ENCODE measurements around the gene DET1.
"Not testable (repeated sequence)": the region's sequence is repeated elsewhere in the genome, so short reads cannot be mapped to it uniquely, and the experiment has no call there.

DET1 gene

GRCh38 chr15:88539441-88539840 is 7.0 kb downstream of the DET1 start:
- no peak for FAIRE-seq

- no peak for FAIRE-seq
Observed at GRCh38 chr15:88538972-88539371, 7.5 kb downstream of the DET1 start.

- FAIRE-seq, result no peak
Observed at GRCh38 chr15:88537591-88538317, 8.7 kb downstream of the DET1 start.

- FAIRE-seq, result no peak
Observed at GRCh38 chr15:88535607-88536313, 10.7 kb downstream of the DET1 start.

GRCh38 chr15:88535100-88535499 is 11.4 kb downstream of the DET1 start:
- no peak for FAIRE-seq

- no peak for FAIRE-seq
Observed at GRCh38 chr15:88533376-88533775, 13.1 kb downstream of the DET1 start.

GRCh38 chr15:88529021-88529630 is 17.4 kb downstream of the DET1 start:
- no peak for FAIRE-seq

GRCh38 chr15:88526247-88526879 is 20.1 kb downstream of the DET1 start:
- no peak for FAIRE-seq

- FAIRE-seq, result no peak
Observed at GRCh38 chr15:88525418-88525817, 21.1 kb downstream of the DET1 start.

GRCh38 chr15:88524094-88524493 is 22.4 kb downstream of the DET1 start:
- FAIRE-seq, result not testable (repeated sequence)

GRCh38 chr15:88518903-88519302 is 27.6 kb downstream of the DET1 start:
- FAIRE-seq, result no peak

GRCh38 chr15:88513195-88513594 is 33.3 kb downstream of the DET1 start:
- FAIRE-seq, result no peak

GRCh38 chr15:88512601-88513000 is 33.9 kb downstream of the DET1 start:
- FAIRE-seq, result no peak

- no peak for FAIRE-seq
Observed at GRCh38 chr15:88512078-88512477, 34.4 kb downstream of the DET1 start.

- FAIRE-seq, result no peak
Observed at GRCh38 chr15:88511161-88511560, 35.3 kb downstream of the DET1 start.

- no peak for FAIRE-seq
Observed at GRCh38 chr15:88509964-88510363, 36.5 kb downstream of the DET1 start.

- no peak for FAIRE-seq
Observed at GRCh38 chr15:88509321-88509720, 37.2 kb downstream of the DET1 start.

GRCh38 chr15:88506628-88507027 is 39.9 kb downstream of the DET1 start:
- FAIRE-seq, result no peak

- FAIRE-seq, result no peak
Observed at GRCh38 chr15:88505721-88506120, 40.8 kb downstream of the DET1 start.

- no peak for FAIRE-seq
Observed at GRCh38 chr15:88504445-88504844, 42.0 kb downstream of the DET1 start.

- FAIRE-seq, result no peak
Observed at GRCh38 chr15:88498996-88499395, 47.5 kb downstream of the DET1 start.

- FAIRE-seq, result no peak
Observed at GRCh38 chr15:88497109-88497765, 49.2 kb downstream of the DET1 start.

- no peak for FAIRE-seq
Observed at GRCh38 chr15:88493844-88494243, 52.6 kb downstream of the DET1 start.

All from G401.6 (cell line).